ENCODE data around the gene ALOX15. TPM values are rescaled to one million over a fixed set of nuclear protein-coding genes. Genes with fewer than 3 reads are reported as not detected.

The ALOX15 gene
- polyA plus RNA-seq, 1 donor from 2014 or later: 0.12 TPM

DNA sequence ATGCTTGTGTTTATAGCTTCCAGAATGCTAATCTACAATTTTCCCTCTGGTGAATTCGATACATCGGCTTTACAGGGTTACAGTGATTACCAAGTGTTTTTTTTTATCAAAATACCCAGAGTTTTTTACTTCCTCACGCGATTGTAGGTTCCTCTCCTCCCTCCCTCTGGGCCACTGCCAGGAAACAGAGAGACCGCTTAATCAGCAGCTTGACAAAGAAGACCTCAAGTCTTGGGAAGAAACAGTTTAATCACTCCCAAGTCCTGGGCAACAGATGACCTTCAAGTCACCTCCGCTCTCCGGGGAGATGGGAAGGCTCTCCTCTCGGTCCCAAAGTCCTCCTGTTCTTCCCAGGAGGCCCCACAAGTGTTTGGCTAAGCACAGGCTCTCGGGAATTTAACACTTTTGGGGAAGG lies 33.7 kb downstream of the ALOX15 start:
- no peaks in the 10 kb centered on the region for H3K9me3 ChIP-seq (ENCODE audit: low read length)
- TF ChIP-seq, protein P1, sequence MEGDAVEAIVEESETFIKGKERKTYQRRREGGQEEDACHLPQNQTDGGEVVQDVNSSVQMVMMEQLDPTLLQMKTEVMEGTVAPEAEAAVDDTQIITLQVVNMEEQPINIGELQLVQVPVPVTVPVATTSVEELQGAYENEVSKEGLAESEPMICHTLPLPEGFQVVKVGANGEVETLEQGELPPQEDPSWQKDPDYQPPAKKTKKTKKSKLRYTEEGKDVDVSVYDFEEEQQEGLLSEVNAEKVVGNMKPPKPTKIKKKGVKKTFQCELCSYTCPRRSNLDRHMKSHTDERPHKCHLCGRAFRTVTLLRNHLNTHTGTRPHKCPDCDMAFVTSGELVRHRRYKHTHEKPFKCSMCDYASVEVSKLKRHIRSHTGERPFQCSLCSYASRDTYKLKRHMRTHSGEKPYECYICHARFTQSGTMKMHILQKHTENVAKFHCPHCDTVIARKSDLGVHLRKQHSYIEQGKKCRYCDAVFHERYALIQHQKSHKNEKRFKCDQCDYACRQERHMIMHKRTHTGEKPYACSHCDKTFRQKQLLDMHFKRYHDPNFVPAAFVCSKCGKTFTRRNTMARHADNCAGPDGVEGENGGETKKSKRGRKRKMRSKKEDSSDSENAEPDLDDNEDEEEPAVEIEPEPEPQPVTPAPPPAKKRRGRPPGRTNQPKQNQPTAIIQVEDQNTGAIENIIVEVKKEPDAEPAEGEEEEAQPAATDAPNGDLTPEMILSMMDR (IDR thresholded peaks at IDR 0.05; ENCODE audit: poor library complexity, severe bottlenecking): no peak
- TF ChIP-seq SMC3 (conservative IDR thresholded peaks at IDR 0.05; ENCODE audit: poor library complexity): no peak
- no peak for TF ChIP-seq EP300 (conservative IDR thresholded peaks at IDR 0.05; ENCODE audit: poor library complexity, severe bottlenecking)
- TF ChIP-seq POLR2AphosphoS5 (IDR thresholded peaks at IDR 0.05): no peak
- TF ChIP-seq, protein P2, sequence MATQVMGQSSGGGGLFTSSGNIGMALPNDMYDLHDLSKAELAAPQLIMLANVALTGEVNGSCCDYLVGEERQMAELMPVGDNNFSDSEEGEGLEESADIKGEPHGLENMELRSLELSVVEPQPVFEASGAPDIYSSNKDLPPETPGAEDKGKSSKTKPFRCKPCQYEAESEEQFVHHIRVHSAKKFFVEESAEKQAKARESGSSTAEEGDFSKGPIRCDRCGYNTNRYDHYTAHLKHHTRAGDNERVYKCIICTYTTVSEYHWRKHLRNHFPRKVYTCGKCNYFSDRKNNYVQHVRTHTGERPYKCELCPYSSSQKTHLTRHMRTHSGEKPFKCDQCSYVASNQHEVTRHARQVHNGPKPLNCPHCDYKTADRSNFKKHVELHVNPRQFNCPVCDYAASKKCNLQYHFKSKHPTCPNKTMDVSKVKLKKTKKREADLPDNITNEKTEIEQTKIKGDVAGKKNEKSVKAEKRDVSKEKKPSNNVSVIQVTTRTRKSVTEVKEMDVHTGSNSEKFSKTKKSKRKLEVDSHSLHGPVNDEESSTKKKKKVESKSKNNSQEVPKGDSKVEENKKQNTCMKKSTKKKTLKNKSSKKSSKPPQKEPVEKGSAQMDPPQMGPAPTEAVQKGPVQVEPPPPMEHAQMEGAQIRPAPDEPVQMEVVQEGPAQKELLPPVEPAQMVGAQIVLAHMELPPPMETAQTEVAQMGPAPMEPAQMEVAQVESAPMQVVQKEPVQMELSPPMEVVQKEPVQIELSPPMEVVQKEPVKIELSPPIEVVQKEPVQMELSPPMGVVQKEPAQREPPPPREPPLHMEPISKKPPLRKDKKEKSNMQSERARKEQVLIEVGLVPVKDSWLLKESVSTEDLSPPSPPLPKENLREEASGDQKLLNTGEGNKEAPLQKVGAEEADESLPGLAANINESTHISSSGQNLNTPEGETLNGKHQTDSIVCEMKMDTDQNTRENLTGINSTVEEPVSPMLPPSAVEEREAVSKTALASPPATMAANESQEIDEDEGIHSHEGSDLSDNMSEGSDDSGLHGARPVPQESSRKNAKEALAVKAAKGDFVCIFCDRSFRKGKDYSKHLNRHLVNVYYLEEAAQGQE (IDR thresholded peaks at IDR 0.05; ENCODE audit: borderline replicate concordance): no peak
- TF ChIP-seq EZH2 (IDR thresholded peaks at IDR 0.05; ENCODE audit: borderline replicate concordance, insufficient read depth, low read length, poor library complexity, severe bottlenecking): no peak
- no peak for TF ChIP-seq TAF1 (IDR thresholded peaks at IDR 0.05; ENCODE audit: low read depth)
- no peak for TF ChIP-seq RAD21 (conservative IDR thresholded peaks at IDR 0.05)
- TF ChIP-seq MXI1 (conservative IDR thresholded peaks at IDR 0.05; ENCODE audit: poor library complexity, severe bottlenecking): no peak
- H3K36me3 ChIP-seq (ENCODE audit: insufficient read depth, low read length): no peaks in the 10 kb centered on the region
- H3K4me2 ChIP-seq (ENCODE audit: low read length): no peak overlapping the region
- no peak overlapping the region for H3K27ac ChIP-seq (ENCODE audit: low read length)
- H4K20me1 ChIP-seq (ENCODE audit: insufficient read depth): no peaks in the 10 kb centered on the region
- H3F3A ChIP-seq (ENCODE audit: insufficient read depth, low read length, poor library complexity, severe bottlenecking): no peaks in the 10 kb centered on the region
- H3K27me3 ChIP-seq (ENCODE audit: insufficient read depth, low read depth, low read length): no peaks in the 10 kb centered on the region
- H3K9ac ChIP-seq (ENCODE audit: low read length): no peak overlapping the region
- H3K9me2 ChIP-seq (ENCODE audit: insufficient read depth, low read length): no peaks in the 10 kb centered on the region
- no peak overlapping the region for H2AFZ ChIP-seq (ENCODE audit: low read depth, low read length)
- no peaks in the 10 kb centered on the region for H3K79me2 ChIP-seq (replicated peaks; ENCODE audit: insufficient read depth, low read length)
- no peak overlapping the region for H3K4me3 ChIP-seq (ENCODE audit: low read length)

DNA sequence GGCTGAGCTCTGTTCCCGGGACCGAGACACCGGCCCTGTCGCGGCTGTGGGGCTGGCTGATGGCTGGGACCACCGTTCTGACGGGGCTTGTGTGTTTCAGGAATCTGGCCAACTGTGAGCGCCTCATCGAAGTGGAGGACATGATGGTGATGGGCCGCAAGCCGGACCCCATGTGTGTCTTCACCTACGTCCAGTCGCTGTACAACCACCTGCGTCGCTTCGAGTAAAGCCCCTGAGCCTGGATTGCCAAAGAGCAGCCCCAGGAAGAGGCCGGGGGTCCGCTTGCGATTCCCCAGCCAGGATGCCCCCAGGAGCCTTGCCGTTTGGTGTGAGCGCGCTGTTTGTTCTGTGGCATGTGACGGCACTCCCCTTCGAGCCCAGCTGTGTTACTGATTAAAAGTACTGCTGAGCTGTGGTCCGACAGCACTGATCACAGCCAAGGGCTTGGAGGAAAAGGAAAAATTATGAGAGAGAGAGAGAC lies 34.2 kb downstream of the ALOX15 start:
- no peaks in the 10 kb centered on the region for H3K36me3 ChIP-seq (ENCODE audit: insufficient read depth, low read length)
- no peak for TF ChIP-seq MXI1 (conservative IDR thresholded peaks at IDR 0.05; ENCODE audit: poor library complexity, severe bottlenecking)
- no peak for TF ChIP-seq TAF1 (IDR thresholded peaks at IDR 0.05; ENCODE audit: low read depth)
- TF ChIP-seq, protein P1 (IDR thresholded peaks at IDR 0.05; ENCODE audit: poor library complexity, severe bottlenecking): no peak
- TF ChIP-seq SMC3 (conservative IDR thresholded peaks at IDR 0.05; ENCODE audit: poor library complexity): no peak
- no peak for TF ChIP-seq EP300 (conservative IDR thresholded peaks at IDR 0.05; ENCODE audit: poor library complexity, severe bottlenecking)
- TF ChIP-seq, protein P2 (IDR thresholded peaks at IDR 0.05; ENCODE audit: borderline replicate concordance): no peak
- TF ChIP-seq RAD21 (conservative IDR thresholded peaks at IDR 0.05): no peak
- no peak for TF ChIP-seq POLR2AphosphoS5 (IDR thresholded peaks at IDR 0.05)
- TF ChIP-seq EZH2 (IDR thresholded peaks at IDR 0.05; ENCODE audit: borderline replicate concordance, insufficient read depth, low read length, poor library complexity, severe bottlenecking): no peak
- no peak overlapping the region for H2AFZ ChIP-seq (ENCODE audit: low read depth, low read length)
- H3K79me2 ChIP-seq (replicated peaks; ENCODE audit: insufficient read depth, low read length): no peaks in the 10 kb centered on the region
- H3K4me3 ChIP-seq (ENCODE audit: low read length): no peak overlapping the region
- H3K9me3 ChIP-seq (ENCODE audit: low read length): no peaks in the 10 kb centered on the region
- no peaks in the 10 kb centered on the region for H4K20me1 ChIP-seq (ENCODE audit: insufficient read depth)
- no peaks in the 10 kb centered on the region for H3F3A ChIP-seq (ENCODE audit: insufficient read depth, low read length, poor library complexity, severe bottlenecking)
- no peaks in the 10 kb centered on the region for H3K9me2 ChIP-seq (ENCODE audit: insufficient read depth, low read length)
- H3K4me2 ChIP-seq (ENCODE audit: low read length): no peak overlapping the region
- H3K27me3 ChIP-seq (ENCODE audit: insufficient read depth, low read depth, low read length): no peaks in the 10 kb centered on the region
- H3K27ac ChIP-seq (ENCODE audit: low read length): no peak overlapping the region
- H3K9ac ChIP-seq (ENCODE audit: low read length): no peak overlapping the region

Measured in neural cell (in vitro differentiated cells).